Measurements from ENCODE around the gene NTNG1.
"Not testable (repeated sequence)": the region's sequence is repeated elsewhere in the genome, so short reads cannot be mapped to it uniquely, and the experiment has no call there.

Gene NTNG1

GRCh38 chr1:107145637-107146036 lies 4.8 kb downstream of the NTNG1 start:
- DNase-seq, result no peak

GRCh38 chr1:107147843-107148242 lies 7.0 kb downstream of the NTNG1 start:
- no peak for DNase-seq

- DNase-seq, result no peak
Measured at GRCh38 chr1:107149946-107150345, 9.1 kb downstream of the NTNG1 start.

- DNase-seq, result no peak
Measured at GRCh38 chr1:107151295-107151694, 10.5 kb downstream of the NTNG1 start.

- DNase-seq, result no peak
Measured at GRCh38 chr1:107152395-107152794, 11.6 kb downstream of the NTNG1 start.

GRCh38 chr1:107153014-107153413 lies 12.2 kb downstream of the NTNG1 start:
- DNase-seq, result peak; percentile 50

GRCh38 chr1:107158496-107158895 lies 17.7 kb downstream of the NTNG1 start:
- no peak for DNase-seq

GRCh38 chr1:107158991-107159390 lies 18.2 kb downstream of the NTNG1 start:
- no peak for DNase-seq

GRCh38 chr1:107162745-107163144 lies 21.9 kb downstream of the NTNG1 start:
- DNase-seq, result no peak

- not testable (repeated sequence) for DNase-seq
Measured at GRCh38 chr1:107164901-107165300, 24.1 kb downstream of the NTNG1 start.

GRCh38 chr1:107169615-107170014 lies 28.8 kb downstream of the NTNG1 start:
- DNase-seq, result no peak

- no peak for DNase-seq
Measured at GRCh38 chr1:107171333-107171732, 30.5 kb downstream of the NTNG1 start.

- no peak for DNase-seq
Measured at GRCh38 chr1:107172450-107173170, 31.8 kb downstream of the NTNG1 start.

- DNase-seq, result peak; percentile 70
Measured at GRCh38 chr1:107175102-107175909, 34.5 kb downstream of the NTNG1 start.

- DNase-seq, result no peak
Measured at GRCh38 chr1:107181253-107181969, 40.6 kb downstream of the NTNG1 start.

- DNase-seq, result no peak
Measured at GRCh38 chr1:107183011-107183410, 42.2 kb downstream of the NTNG1 start.

- no peak for DNase-seq
Measured at GRCh38 chr1:107184888-107185287, 44.0 kb downstream of the NTNG1 start.

GRCh38 chr1:107187399-107187798 lies 46.6 kb downstream of the NTNG1 start:
- no peak for DNase-seq

GRCh38 chr1:107188160-107188559 lies 47.3 kb downstream of the NTNG1 start:
- no peak for DNase-seq

- no peak for DNase-seq
Measured at GRCh38 chr1:107194380-107194779, 53.5 kb downstream of the NTNG1 start.

- no peak for DNase-seq
Measured at GRCh38 chr1:107195476-107195875, 54.6 kb downstream of the NTNG1 start.

- no peak for DNase-seq
Measured at GRCh38 chr1:107196973-107197562, 56.2 kb downstream of the NTNG1 start.

- DNase-seq, result no peak
Measured at GRCh38 chr1:107198561-107198960, 57.7 kb downstream of the NTNG1 start.

Measured in NCI-H1105 (cell line).